KOPT-K1 (cell line): Measurements from ENCODE around the gene GRK3.
"Not testable (repeated sequence)": the region's sequence is repeated elsewhere in the genome, so short reads cannot be mapped to it uniquely, and the experiment has no call there.

Experiments used
- H3K27ac ChIP-seq: fragments of 200-600 bp; sonication (generic); 2 replicates; pipeline ENCODE4 v1.5.1; 2016; ENCODE audit warnings: antibody characterized with exemption, mild to moderate bottlenecking, low read depth, low read length; ENCODE audit not compliant: poor library complexity, severe bottlenecking
- H3K36me3 ChIP-seq: fragments of 200-600 bp; sonication (generic); 2 replicates; pipeline ENCODE4 v1.5.1; 2017; ENCODE audit warnings: antibody characterized with exemption, mild to moderate bottlenecking, low read length, moderate library complexity; ENCODE audit not compliant: insufficient read depth
- H3K9me3 ChIP-seq: fragments of 200-600 bp; sonication (generic); 2 replicates; pipeline ENCODE4 v1.5.1; 2017; ENCODE audit warnings: antibody characterized with exemption, low read length, mild to moderate bottlenecking; ENCODE audit not compliant: insufficient read depth, poor library complexity, severe bottlenecking

Gene GRK3

DNA sequence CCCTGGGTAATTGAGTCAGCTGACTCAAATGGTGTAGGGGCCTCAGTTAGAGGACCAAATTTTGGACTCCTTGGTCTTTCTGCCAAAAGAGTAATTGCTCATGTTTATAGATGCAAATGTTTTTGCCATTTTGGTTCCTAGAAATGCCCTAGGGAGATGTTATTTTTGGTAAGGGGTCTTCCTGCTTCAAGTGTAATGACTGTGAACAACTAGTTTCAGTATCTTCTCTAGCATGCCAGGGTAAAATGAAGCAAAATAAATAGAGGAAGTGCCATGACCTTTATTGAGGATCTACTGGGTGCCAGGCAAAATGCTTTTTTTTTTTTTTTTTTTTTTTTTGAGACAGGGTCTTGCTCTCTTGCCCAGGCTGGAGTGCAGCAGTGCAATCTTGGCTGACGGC lies 2.5 kb upstream of the GRK3 start:
- not testable (repeated sequence) for H3K27ac ChIP-seq, H3K9me3 ChIP-seq, H3K36me3 ChIP-seq

DNA sequence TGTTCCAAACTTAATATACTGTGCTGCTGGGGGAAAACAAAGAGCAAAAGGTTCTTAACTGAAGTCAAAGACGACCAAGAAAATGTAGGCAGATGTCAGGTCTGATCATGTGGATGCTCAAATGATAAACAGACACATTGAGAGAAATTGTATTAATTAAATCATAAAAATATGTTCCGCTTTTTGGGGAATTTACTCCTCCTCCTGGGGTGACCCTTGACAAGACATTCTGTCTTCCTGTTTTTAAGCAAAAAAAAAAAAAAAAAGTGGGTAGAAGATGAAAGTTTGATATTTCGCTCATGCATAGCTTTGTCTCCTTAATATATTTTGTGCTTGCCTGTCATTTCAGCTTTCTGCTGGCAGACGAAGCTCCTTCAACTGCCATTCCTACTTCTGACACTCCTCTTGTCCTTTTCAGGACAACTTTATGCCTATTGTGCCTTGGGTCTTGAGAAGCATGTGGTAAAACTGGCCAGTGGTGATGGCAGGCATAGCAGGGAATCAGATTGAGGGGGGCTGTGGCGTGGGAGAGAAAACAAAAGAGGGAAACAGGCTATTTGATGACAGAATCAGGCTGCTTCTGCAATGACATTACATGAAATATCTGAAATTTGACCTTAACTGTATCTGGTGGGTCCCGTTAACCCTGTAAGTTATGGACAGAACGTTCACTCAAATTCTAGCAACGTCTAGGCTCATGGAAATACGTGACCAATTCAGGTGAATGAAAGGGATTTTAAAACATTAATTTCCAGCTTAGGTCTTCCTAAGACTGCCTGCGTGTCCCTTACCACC lies 1.3 kb upstream of the GRK3 start:
- peak overlapping the region; percentile 94 for H3K27ac ChIP-seq
- not testable (repeated sequence) for H3K9me3 ChIP-seq, H3K36me3 ChIP-seq

DNA sequence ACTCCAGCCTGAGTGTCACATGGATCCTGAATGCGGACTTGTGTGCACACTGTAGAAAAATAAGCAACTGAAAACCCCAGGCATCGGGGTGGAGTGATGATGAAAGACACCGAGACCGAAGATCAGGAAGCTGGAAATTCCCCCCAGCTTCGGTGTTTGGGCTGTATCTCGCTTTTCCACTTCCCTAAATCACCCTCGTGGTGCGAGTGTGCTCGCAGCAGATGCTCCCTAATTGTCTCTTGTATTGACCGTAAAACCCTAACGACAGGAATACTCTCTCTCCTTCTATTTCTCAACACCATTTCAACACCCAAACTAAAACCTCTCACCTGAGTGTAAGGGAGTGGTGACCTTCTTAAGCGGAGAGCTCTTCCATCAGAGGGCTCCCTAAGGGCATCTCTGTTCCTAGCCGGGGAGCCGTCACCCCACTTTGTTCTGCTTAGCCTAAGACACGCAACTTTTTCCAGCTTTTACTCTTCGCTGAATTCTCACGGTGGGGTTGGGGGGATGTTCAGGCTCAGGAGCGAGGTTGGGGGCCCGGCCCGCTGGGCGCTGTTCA lies 635 bp upstream of the GRK3 start:
- H3K27ac ChIP-seq, result peak overlapping the region; percentile 94
- no peaks in the 10 kb centered on the region for H3K9me3 ChIP-seq
- H3K36me3 ChIP-seq, result peaks cover 1% of the 10 kb centered on the region; the same call in 1 of the 2 replicates

- peak overlapping the region; percentile 94 for H3K27ac ChIP-seq
- H3K9me3 ChIP-seq, result no peaks in the 10 kb centered on the region
- peaks cover 14% of the 10 kb centered on the region for H3K36me3 ChIP-seq
These were observed 653 bp downstream of the GRK3 start for GRCh38 chr22:25564979-25565677.

GRCh38 chr22:25566186-25566897 lies 1.9 kb downstream of the GRK3 start:
- Histone ChIP-seq H3K9me3 (no peaks in the 10 kb centered on the region), H3K27ac (peak overlapping the region; percentile 94), H3K36me3 (peaks cover 26% of the 10 kb centered on the region)

- H3K36me3 ChIP-seq, result peaks cover 28% of the 10 kb centered on the region
- H3K9me3 ChIP-seq, result no peaks in the 10 kb centered on the region
- H3K27ac ChIP-seq, result peak overlapping the region; percentile 94
These were observed 2.4 kb downstream of the GRK3 start for GRCh38 chr22:25566898-25567235.

DNA sequence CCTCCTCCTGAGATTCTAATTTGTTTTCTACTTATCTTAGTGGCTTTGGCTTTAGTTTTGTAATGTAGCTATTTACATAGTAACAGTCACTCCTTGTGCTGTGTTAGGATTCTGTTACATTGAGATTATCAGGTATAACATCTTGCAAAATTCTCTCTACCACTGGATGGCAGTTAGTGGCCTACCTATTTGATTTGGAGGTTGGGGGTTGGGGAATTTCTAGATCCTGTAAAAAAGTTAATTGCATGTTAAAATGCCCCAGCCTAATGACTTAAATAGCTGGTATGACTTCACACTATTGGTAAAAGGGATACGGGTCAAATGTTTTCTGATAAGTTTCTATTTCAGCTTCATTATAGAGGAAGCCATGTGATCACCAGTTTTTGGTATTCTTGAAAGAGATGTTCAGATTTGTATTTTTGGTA lies 2.8 kb downstream of the GRK3 start:
- Histone ChIP-seq H3K36me3 (peaks cover 28% of the 10 kb centered on the region), H3K9me3 (no peaks in the 10 kb centered on the region), H3K27ac (peak overlapping the region; percentile 94)

DNA sequence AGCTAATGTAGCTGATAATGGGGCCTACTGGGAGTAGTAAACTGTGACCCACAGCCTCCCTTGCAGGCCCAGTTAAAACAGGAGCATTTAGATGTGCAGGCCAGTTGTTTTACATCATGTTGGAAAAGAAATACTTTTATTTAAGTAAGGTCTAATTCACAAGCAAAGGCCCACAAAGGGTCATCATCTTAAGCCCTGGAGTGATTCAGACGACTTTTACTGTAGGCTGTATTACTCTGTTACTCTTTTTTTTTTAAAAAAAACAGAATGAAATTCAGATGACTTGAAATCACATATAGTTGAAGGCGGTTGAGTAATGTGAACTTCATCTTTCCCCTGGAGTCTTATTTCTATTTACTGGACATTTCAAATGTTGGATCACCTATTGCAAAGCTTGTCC lies 3.6 kb downstream of the GRK3 start:
- Histone ChIP-seq H3K36me3 (peaks cover 28% of the 10 kb centered on the region), H3K27ac (peak overlapping the region; percentile 94)
- H3K9me3 ChIP-seq, result not testable (repeated sequence)

GRCh38 chr22:25569361-25569760 lies 4.9 kb downstream of the GRK3 start:
- H3K36me3 ChIP-seq, result peaks cover 28% of the 10 kb centered on the region
- H3K27ac ChIP-seq, result peak overlapping the region; percentile 94
- no peaks in the 10 kb centered on the region for H3K9me3 ChIP-seq

GRCh38 chr22:25569983-25570382 lies 5.5 kb downstream of the GRK3 start:
- Histone ChIP-seq H3K36me3 (peaks cover 35% of the 10 kb centered on the region), H3K9me3 (no peaks in the 10 kb centered on the region), H3K27ac (peak overlapping the region; percentile 94)

DNA sequence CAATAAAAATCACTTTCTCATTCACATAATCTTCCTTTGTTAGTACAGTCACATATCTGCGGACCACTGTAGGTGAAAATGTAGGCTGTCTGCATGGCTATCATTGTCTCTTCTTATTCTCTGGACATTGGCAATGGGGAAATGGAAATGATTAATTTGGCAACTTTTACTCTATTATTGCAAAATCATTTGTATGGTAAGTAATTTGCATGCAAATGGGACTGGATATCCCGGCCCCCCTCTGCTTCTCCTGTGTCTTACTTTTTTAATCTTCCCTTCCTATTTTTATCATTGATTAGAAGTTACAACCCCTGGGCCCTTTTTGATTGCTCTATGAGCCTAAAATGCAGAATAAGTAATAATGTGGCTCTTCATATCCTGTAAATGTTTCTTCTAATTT lies 6.0 kb downstream of the GRK3 start:
- Histone ChIP-seq H3K9me3 (no peaks in the 10 kb centered on the region), H3K27ac (peak overlapping the region; percentile 94), H3K36me3 (peaks cover 39% of the 10 kb centered on the region)

GRCh38 chr22:25571969-25572707 lies 7.7 kb downstream of the GRK3 start:
- H3K9me3 ChIP-seq, result not testable (repeated sequence)
- Histone ChIP-seq H3K27ac (peak overlapping the region; percentile 94), H3K36me3 (peaks cover 50% of the 10 kb centered on the region)

GRCh38 chr22:25572708-25573171 lies 8.3 kb downstream of the GRK3 start:
- peaks cover 56% of the 10 kb centered on the region for H3K36me3 ChIP-seq
- H3K9me3 ChIP-seq, result no peaks in the 10 kb centered on the region
- H3K27ac ChIP-seq, result peak overlapping the region; percentile 94

DNA sequence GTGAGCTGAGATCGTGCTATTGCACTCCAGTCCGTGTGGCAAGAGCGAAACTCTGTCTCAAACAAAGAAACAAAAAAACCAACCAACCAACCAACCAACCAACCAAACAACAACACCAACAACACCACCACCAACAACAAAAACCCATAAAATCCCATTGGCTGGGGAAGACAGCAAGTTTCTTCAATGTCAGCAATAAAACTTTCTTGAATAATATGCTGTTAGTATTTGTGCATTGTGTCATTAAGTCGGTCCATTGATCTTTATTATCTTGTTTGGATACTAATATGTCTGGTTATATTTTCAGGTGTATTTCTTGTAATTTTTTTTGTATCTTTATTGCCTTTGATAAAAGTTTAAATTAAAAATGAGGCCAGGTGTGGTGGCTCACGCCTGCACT lies 9.4 kb downstream of the GRK3 start:
- Histone ChIP-seq H3K27ac (peak overlapping the region; percentile 94), H3K9me3 (no peaks in the 10 kb centered on the region), H3K36me3 (peaks cover 64% of the 10 kb centered on the region)
